Testis (tissue), 2 donors: ENCODE measurements around the gene HYDIN.
"Not testable (repeated sequence)": the region's sequence is repeated elsewhere in the genome, so short reads cannot be mapped to it uniquely, and the experiment has no call there.

Source experiments
- CTCF ChIP-seq, 3 experiments: fragments of 450-650 bp in 2 of 3; fragments of 200-600 bp in 1 of 3; sonication (generic) in 1 of 3; IDR thresholded peaks; one replicate each; pipeline ENCODE4 v1.5.1; 2016 to 2019; ENCODE audit warnings: antibody characterized with exemption in 3 of 3, mild to moderate bottlenecking in 2 of 3, moderate library complexity in 1 of 3
- POLR2A ChIP-seq: fragments of 450-650 bp; IDR thresholded peaks from one replicate; pipeline ENCODE4 v1.6.1; 2017; ENCODE audit warnings: antibody characterized with exemption, mild to moderate bottlenecking, moderate library complexity

GRCh38 chr16:70995799-70996198, 234.7 kb downstream of the HYDIN start:
- not testable (repeated sequence) for TF ChIP-seq CTCF (IDR thresholded peaks at IDR 0.05); POLR2A
